ENCODE measurements around the gene HTT-AS. TPM values are rescaled to one million over a fixed set of nuclear protein-coding genes. Genes with fewer than 3 reads are reported as not detected.
"Not testable (repeated sequence)": the region's sequence is repeated elsewhere in the genome, so short reads cannot be mapped to it uniquely, and the experiment has no call there.

Gene HTT-AS
- total RNA-seq, 1 donor from 2014 or later = not detected

GRCh38 chr4:3111461-3111860 is 37.1 kb upstream of the HTT-AS start:
- Mint-ChIP-seq H3K36me3 (ENCODE audit: low read depth) (peaks cover 59% of the 10 kb centered on the region), H3K27ac (no peak overlapping the region), H3K4me1 (ENCODE audit: low read depth) (peaks cover 14% of the 10 kb centered on the region), H3K27me3 (ENCODE audit: low read depth) (no peaks in the 10 kb centered on the region), H3K4me3 (ENCODE audit: low read depth) (no peak overlapping the region), H3K9me3 (no peaks in the 10 kb centered on the region)
- intact Hi-C loops (cut with micrococcal nuclease) = no loop called here
- DNase-seq (ENCODE audit: low spot score) = no peak

DNA sequence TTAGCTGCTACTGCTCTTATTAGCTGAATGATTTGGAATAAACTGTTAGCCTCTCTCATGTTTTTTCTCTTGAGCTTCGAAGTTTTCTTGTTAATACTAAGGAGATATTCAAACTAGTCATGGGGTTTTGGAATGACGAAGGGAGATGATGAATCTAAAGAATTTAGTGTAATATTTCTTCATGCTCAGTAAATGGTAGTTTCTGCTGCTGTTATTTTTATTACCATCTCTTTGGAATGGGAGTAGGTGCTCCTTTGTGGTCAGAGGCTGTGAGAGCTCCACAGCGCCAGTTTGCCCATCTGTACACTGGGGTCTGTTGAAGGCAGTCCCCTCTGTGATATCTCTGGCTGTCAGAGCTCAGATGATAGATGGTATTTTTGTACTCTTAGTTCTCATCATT is 33.9 kb upstream of the HTT-AS start:
- H3K9me3 Mint-ChIP-seq = no peaks in the 10 kb centered on the region
- DNase-seq (ENCODE audit: low spot score) = no peak
- no peak overlapping the region for H3K4me3 Mint-ChIP-seq (ENCODE audit: low read depth)
- no peak overlapping the region for H3K27ac Mint-ChIP-seq
- H3K36me3 Mint-ChIP-seq (ENCODE audit: low read depth) = peaks cover 47% of the 10 kb centered on the region
- no peaks in the 10 kb centered on the region for H3K27me3 Mint-ChIP-seq (ENCODE audit: low read depth)
- peaks cover 12% of the 10 kb centered on the region for H3K4me1 Mint-ChIP-seq (ENCODE audit: low read depth)
- intact Hi-C loops (cut with micrococcal nuclease) = no loop called here

DNA sequence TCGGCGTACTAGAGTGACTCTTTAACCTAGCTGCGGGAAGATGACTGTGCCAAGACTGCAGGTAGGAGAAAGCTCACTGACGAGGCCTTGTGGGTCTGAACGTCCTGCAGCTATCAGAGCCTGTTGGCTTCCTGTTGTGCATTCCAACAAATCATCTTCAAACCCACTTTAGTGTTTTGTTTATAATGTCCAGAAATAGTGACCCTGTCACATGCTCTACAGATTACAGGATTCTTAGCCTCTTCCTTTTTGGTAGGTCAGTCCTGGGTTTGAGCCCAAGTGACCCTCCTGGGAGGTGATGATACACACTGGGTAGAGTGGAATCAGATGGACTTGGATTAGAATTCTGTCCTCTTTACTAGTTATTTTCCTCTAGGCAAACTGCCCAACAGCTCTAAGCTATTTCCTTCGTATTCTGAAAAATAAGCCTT is 33.4 kb upstream of the HTT-AS start:
- H3K27ac Mint-ChIP-seq = no peak overlapping the region
- no peak for DNase-seq (ENCODE audit: low spot score)
- intact Hi-C loops (cut with micrococcal nuclease) = loop anchor here (2.0 kb wide), 1 partner anchor 335 kb away; no protein-coding TSS in a partner anchor
- H3K4me3 Mint-ChIP-seq (ENCODE audit: low read depth) = no peak overlapping the region
- no peaks in the 10 kb centered on the region for H3K9me3 Mint-ChIP-seq
- peaks cover 12% of the 10 kb centered on the region for H3K4me1 Mint-ChIP-seq (ENCODE audit: low read depth)
- no peaks in the 10 kb centered on the region for H3K27me3 Mint-ChIP-seq (ENCODE audit: low read depth)
- H3K36me3 Mint-ChIP-seq (ENCODE audit: low read depth) = peaks cover 49% of the 10 kb centered on the region

GRCh38 chr4:3107271-3107670 is 32.9 kb upstream of the HTT-AS start:
- intact Hi-C loops (cut with micrococcal nuclease) = loop anchor here (2.0 kb wide), 1 partner anchor 336 kb away; no protein-coding TSS in a partner anchor
- Mint-ChIP-seq H3K4me1 (ENCODE audit: low read depth) (peaks cover 12% of the 10 kb centered on the region), H3K27me3 (ENCODE audit: low read depth) (no peaks in the 10 kb centered on the region), H3K36me3 (ENCODE audit: low read depth) (peaks cover 47% of the 10 kb centered on the region), H3K9me3 (no peaks in the 10 kb centered on the region), H3K4me3 (ENCODE audit: low read depth) (no peak overlapping the region), H3K27ac (no peak overlapping the region)
- no peak for DNase-seq (ENCODE audit: low spot score)

- Mint-ChIP-seq H3K27me3 (ENCODE audit: low read depth) (no peaks in the 10 kb centered on the region), H3K27ac (peak overlapping the region; percentile 46), H3K36me3 (ENCODE audit: low read depth) (peaks cover 45% of the 10 kb centered on the region), H3K4me1 (ENCODE audit: low read depth) (peaks cover 9% of the 10 kb centered on the region), H3K9me3 (no peaks in the 10 kb centered on the region), H3K4me3 (ENCODE audit: low read depth) (no peak overlapping the region)
- DNase-seq (ENCODE audit: low spot score) = peak; percentile 77
- intact Hi-C loops (cut with micrococcal nuclease) = loop anchor here (1.0 to 2.0 kb wide), 3 partner anchors 30 to 336 kb away; no protein-coding TSS in a partner anchor
Observed at GRCh38 chr4:3106339-3107186, 32.2 kb upstream of the HTT-AS start.

DNA sequence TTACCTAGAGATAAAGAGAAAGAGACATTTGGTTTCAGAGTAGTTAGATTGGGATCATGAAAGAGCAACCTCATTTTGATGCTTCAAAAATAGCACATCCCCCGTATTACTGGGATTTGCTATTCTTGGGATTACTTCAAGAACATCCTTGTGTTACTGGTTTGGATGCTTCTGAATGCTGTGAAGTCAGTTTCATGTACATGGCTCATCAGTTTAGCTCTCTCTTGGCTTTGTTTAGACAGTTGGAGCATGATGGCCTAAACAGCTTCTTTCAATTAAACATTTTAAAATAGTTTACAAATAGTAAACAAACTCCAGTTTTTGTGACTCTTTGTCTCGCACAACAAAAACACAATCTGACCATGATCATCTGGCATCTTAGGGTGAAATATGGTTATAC is 24.0 kb upstream of the HTT-AS start:
- no peak for DNase-seq (ENCODE audit: low spot score)
- Mint-ChIP-seq H3K27me3 (ENCODE audit: low read depth) (no peaks in the 10 kb centered on the region), H3K9me3 (no peaks in the 10 kb centered on the region), H3K4me1 (ENCODE audit: low read depth) (no peaks in the 10 kb centered on the region), H3K4me3 (ENCODE audit: low read depth) (no peak overlapping the region), H3K36me3 (ENCODE audit: low read depth) (peaks cover 51% of the 10 kb centered on the region), H3K27ac (no peak overlapping the region)
- intact Hi-C loops (cut with micrococcal nuclease) = no loop called here

- Mint-ChIP-seq H3K27ac (no peak overlapping the region), H3K36me3 (ENCODE audit: low read depth) (peaks cover 47% of the 10 kb centered on the region), H3K4me3 (ENCODE audit: low read depth) (no peak overlapping the region), H3K9me3 (no peaks in the 10 kb centered on the region), H3K4me1 (ENCODE audit: low read depth) (peaks cover 4% of the 10 kb centered on the region), H3K27me3 (ENCODE audit: low read depth) (no peaks in the 10 kb centered on the region)
- intact Hi-C loops (cut with micrococcal nuclease) = no loop called here
- no peak for DNase-seq (ENCODE audit: low spot score)
Observed at GRCh38 chr4:3096202-3096601, 21.9 kb upstream of the HTT-AS start.

GRCh38 chr4:3094701-3095100 is 20.4 kb upstream of the HTT-AS start:
- intact Hi-C loops (cut with micrococcal nuclease); H3K27me3 Mint-ChIP-seq (ENCODE audit: low read depth); H3K4me3 Mint-ChIP-seq (ENCODE audit: low read depth); H3K9me3 Mint-ChIP-seq; H3K27ac Mint-ChIP-seq; H3K4me1 Mint-ChIP-seq (ENCODE audit: low read depth); DNase-seq (ENCODE audit: low spot score): not testable (repeated sequence)
- H3K36me3 Mint-ChIP-seq (ENCODE audit: low read depth) = peaks cover 39% of the 10 kb centered on the region

DNA sequence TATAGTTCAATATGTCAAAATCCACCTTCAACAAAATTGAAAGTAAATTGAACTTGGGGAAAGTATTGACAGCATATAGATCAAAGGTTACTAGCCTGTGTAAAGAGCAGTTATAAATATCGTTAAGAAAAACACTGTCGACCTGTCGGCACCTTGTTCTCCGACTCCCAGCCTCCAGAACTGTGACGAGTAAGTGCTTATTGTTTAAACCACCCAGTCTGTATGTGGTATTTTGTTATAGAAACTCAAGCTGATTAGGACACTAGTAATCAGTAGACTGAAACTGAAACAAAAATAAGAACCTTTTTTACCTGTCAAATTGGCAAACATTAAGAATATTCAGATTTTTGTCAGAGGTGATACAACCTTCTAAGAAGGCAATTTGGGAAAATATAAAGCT is 17.1 kb upstream of the HTT-AS start:
- peak overlapping the region; percentile 21 for H3K4me3 Mint-ChIP-seq (ENCODE audit: low read depth)
- peaks cover 48% of the 10 kb centered on the region for H3K36me3 Mint-ChIP-seq (ENCODE audit: low read depth)
- DNase-seq (ENCODE audit: low spot score) = no peak
- no peak overlapping the region for H3K27ac Mint-ChIP-seq
- no peaks in the 10 kb centered on the region for H3K27me3 Mint-ChIP-seq (ENCODE audit: low read depth)
- H3K9me3 Mint-ChIP-seq = no peaks in the 10 kb centered on the region
- intact Hi-C loops (cut with micrococcal nuclease) = no loop called here
- peaks cover 21% of the 10 kb centered on the region for H3K4me1 Mint-ChIP-seq (ENCODE audit: low read depth)

GRCh38 chr4:3087115-3087797 is 12.9 kb upstream of the HTT-AS start:
- H3K36me3 Mint-ChIP-seq (ENCODE audit: low read depth) = peaks cover 29% of the 10 kb centered on the region
- intact Hi-C loops (cut with micrococcal nuclease) = loop anchor here (5.0 kb wide), 2 partner anchors 40 to 125 kb away; partner anchors contain the start of genes GRK4 and NOP14
- no peaks in the 10 kb centered on the region for H3K9me3 Mint-ChIP-seq
- H3K27me3 Mint-ChIP-seq (ENCODE audit: low read depth) = no peaks in the 10 kb centered on the region
- H3K4me3 Mint-ChIP-seq (ENCODE audit: low read depth) = no peak overlapping the region
- H3K27ac Mint-ChIP-seq = no peak overlapping the region
- H3K4me1 Mint-ChIP-seq (ENCODE audit: low read depth) = peaks cover 47% of the 10 kb centered on the region
- no peak for DNase-seq (ENCODE audit: low spot score)

DNA sequence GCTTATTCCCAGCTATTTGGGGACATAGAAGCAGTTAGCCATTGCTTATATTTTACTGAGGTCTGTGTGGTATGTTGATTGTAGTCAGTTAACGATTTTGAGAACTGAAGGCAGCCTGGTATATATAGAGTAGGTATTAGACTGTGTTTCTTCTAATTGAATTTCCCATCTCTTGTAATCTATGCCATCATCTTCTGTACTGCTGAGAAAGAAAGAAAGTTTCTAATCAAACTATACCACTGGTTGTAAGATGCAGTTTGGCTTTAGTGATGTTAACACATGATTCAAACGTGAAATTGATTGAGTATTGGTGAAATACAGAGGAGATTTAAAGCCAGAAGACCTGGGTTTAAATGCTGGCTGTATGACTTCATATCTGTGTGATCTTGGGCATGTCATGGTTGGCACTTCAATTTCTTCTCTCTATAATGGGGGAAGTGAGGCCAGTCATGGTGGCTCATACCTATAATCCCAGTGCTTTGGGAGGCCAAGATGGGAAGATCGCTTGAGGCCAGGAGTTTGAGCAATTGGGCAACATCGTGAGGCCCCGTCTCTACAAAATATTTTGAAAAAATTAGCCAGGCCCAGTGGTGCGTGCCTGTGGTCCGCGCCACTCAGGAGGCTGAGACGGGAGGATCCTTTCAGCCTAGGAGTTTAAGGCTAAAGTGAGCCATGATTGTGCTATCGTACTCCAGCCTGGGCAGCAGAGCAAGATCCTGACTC is 11.8 kb upstream of the HTT-AS start:
- peak overlapping the region; percentile 67 for H3K27ac Mint-ChIP-seq
- H3K4me1 Mint-ChIP-seq (ENCODE audit: low read depth) = peaks cover 45% of the 10 kb centered on the region
- H3K4me3 Mint-ChIP-seq (ENCODE audit: low read depth) = no peak overlapping the region
- H3K27me3 Mint-ChIP-seq (ENCODE audit: low read depth) = no peaks in the 10 kb centered on the region
- H3K36me3 Mint-ChIP-seq (ENCODE audit: low read depth) = peaks cover 29% of the 10 kb centered on the region
- DNase-seq (ENCODE audit: low spot score) = no peak
- H3K9me3 Mint-ChIP-seq = no peaks in the 10 kb centered on the region
- intact Hi-C loops (cut with micrococcal nuclease) = loop anchor here (5.0 kb wide), 2 partner anchors 39 to 124 kb away; partner anchors contain the start of genes GRK4 and NOP14

DNA sequence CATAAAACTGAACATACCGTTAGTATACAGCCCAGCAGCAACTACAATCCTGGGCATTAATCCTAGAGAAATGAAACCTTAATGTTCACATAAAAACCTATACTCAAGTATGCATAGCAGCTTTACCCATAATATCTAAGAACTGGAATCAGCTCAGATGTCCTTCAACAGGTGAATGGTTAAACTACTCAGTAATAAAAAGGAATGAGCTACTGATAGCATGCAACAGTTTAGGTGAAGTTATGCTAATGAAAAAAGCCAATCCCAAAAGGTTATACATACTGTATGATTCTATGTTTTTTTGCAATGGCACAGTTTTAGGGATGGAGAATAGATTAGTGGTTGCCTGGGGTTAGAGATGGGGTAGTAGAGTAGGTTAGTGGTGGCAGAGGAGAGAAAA is 9.4 kb upstream of the HTT-AS start:
- H3K27ac Mint-ChIP-seq = peak overlapping the region; percentile 45
- intact Hi-C loops (cut with micrococcal nuclease) = no loop called here

More for the DNA sequence above, 9.4 kb upstream of the HTT-AS start:
- no peak overlapping the region for H3K4me3 Mint-ChIP-seq (ENCODE audit: low read depth)
- peaks cover 42% of the 10 kb centered on the region for H3K4me1 Mint-ChIP-seq (ENCODE audit: low read depth)
- H3K9me3 Mint-ChIP-seq = no peaks in the 10 kb centered on the region
- peaks cover 33% of the 10 kb centered on the region for H3K36me3 Mint-ChIP-seq (ENCODE audit: low read depth)
- H3K27me3 Mint-ChIP-seq (ENCODE audit: low read depth) = no peaks in the 10 kb centered on the region
- no peak for DNase-seq (ENCODE audit: low spot score)
